PC-3 (cell line): ENCODE results near the gene NNAT. TPM values are rescaled to one million over a fixed set of nuclear protein-coding genes. Genes with fewer than 3 reads are reported as not detected.

Source experiments
- ATAC-seq: fragments of 200-7000 bp; cut with Tn5 transposase; 2 replicates; pipeline ENCODE4 v1.9.1; 2020; ENCODE audit warnings: mild to moderate bottlenecking, moderate library complexity
- BruUV-seq: library from RNA; stranded (reverse); fragments of 400-500 nt; replicated peaks from 2 replicates; lab custom pipeline; 2021; lab: Mats Ljungman, UMichigan
- CTCF ChIA-PET: fragments of 300-600 bp; sonication (Branson Sonifier 250); formaldehyde crosslinking; loops from one replicate; lab custom pipeline; 2022; ENCODE audit warnings: antibody characterized with exemption; lab: Charles Lee
- POLR2A ChIA-PET: fragments of 300-600 bp; sonication (Branson Sonifier 250); formaldehyde crosslinking; loops from one replicate; lab custom pipeline; 2022; ENCODE audit warnings: antibody characterized with exemption; ENCODE audit not compliant: unreplicated experiment; lab: Charles Lee
- DNase-seq: peaks from one replicate; pipeline ENCODE4 v3.0.0-alpha.2; 2015
- H2AFZ ChIP-seq: fragments of 300-600 bp; sonication (generic); 2 replicates; pipeline ENCODE4 v1.6.0; 2016; ENCODE audit warnings: antibody characterized with exemption, low read length
- H3F3A ChIP-seq: fragments of 300-600 bp; sonication (generic); one replicate; pipeline ENCODE4 v1.6.0; 2017; ENCODE audit warnings: antibody characterized with exemption, low read length, control low read depth, mild to moderate bottlenecking; ENCODE audit not compliant: unreplicated experiment
- H3K27ac ChIP-seq: fragments of 300-600 bp; sonication (generic); 2 replicates; pipeline ENCODE4 v1.5.1; 2016; ENCODE audit warnings: mild to moderate bottlenecking, low read length
- H3K27me3 ChIP-seq: fragments of 300-600 bp; sonication (generic); 2 replicates; pipeline ENCODE4 v1.6.1; 2016; ENCODE audit warnings: low read length, mixed read lengths
- H3K36me3 ChIP-seq: fragments of 300-600 bp; sonication (generic); 2 replicates; pipeline ENCODE4 v1.6.1; 2016; ENCODE audit warnings: low read depth, mixed run types, low read length, mixed read lengths
- H3K4me1 ChIP-seq: fragments of 300-600 bp; sonication (generic); 2 replicates; pipeline ENCODE4 v1.5.1; 2016; ENCODE audit warnings: low read length; ENCODE audit not compliant: insufficient read depth
- H3K4me2 ChIP-seq: fragments of 300-600 bp; sonication (generic); 2 replicates; pipeline ENCODE4 v1.6.0; 2016; ENCODE audit warnings: low read length
- H3K4me3 ChIP-seq: fragments of 300-600 bp; sonication (generic); 2 replicates; pipeline ENCODE4 v1.5.1; 2016; ENCODE audit warnings: mild to moderate bottlenecking, low read length, mixed read lengths
- H3K79me2 ChIP-seq: fragments of 300-600 bp; sonication (generic); 2 replicates; pipeline ENCODE4 v1.6.1; 2017; ENCODE audit warnings: low read length, mixed read lengths
- H3K9ac ChIP-seq: fragments of 300-600 bp; sonication (generic); 2 replicates; pipeline ENCODE4 v1.6.0; 2016; ENCODE audit warnings: mild to moderate bottlenecking, low read length
- H3K9me2 ChIP-seq: fragments of 300-600 bp; sonication (generic); replicated peaks from 2 replicates; pipeline ENCODE4 v1.6.1; 2016; ENCODE audit warnings: mixed run types, low read length, mixed read lengths
- H3K9me3 ChIP-seq: fragments of 300-600 bp; sonication (generic); 2 replicates; pipeline ENCODE4 v1.6.1; 2016; ENCODE audit warnings: low read length, mixed read lengths
- H4K20me1 ChIP-seq: fragments of 300-600 bp; sonication (generic); 2 replicates; pipeline ENCODE4 v1.6.1; 2016; ENCODE audit warnings: low read length, mixed read lengths
- CTCF ChIP-seq: fragments of 300-600 bp; sonication (generic); conservative IDR thresholded peaks from 2 replicates; pipeline ENCODE4 v1.5.1; 2017; ENCODE audit warnings: antibody characterized with exemption, low read depth, mild to moderate bottlenecking, low read length
- EZH2 ChIP-seq: fragments of 300-600 bp; sonication (generic); IDR thresholded peaks from one replicate; pipeline ENCODE4 v1.6.1; 2017; ENCODE audit warnings: antibody characterized with exemption, mild to moderate bottlenecking, low read length; ENCODE audit not compliant: unreplicated experiment
- EZH2phosphoT487 ChIP-seq: fragments of 300-600 bp; sonication (generic); IDR thresholded peaks from 2 replicates; pipeline ENCODE4 v1.6.1; 2018; ENCODE audit warnings: mild to moderate bottlenecking, antibody characterized with exemption, low read length, borderline replicate concordance
- intact Hi-C: fragments of 100-400 bp; cut with micrococcal nuclease; formaldehyde crosslinking; loops from 2 replicates; pipeline ENCODE4 v1.9.0; 2023
- total RNA-seq: library from RNA; depleted of rRNA; stranded (reverse); fragments of >200 nt; gene quantifications from 2 replicates; pipeline ENCODE4 v1.2.3, GENCODE V29; 2014

NNAT gene
- total RNA-seq, 1 experiment from 2014 or later: not detected

GRCh38 chr20:37556538-37556937 is 35.5 kb downstream of the NNAT start:
- ChIA-PET POLR2A (no interaction called here), CTCF (no interaction called here)
- Histone ChIP-seq H3K27ac (no peak overlapping the region), H3K9me2 (no peaks in the 10 kb centered on the region), H3K79me2 (no peaks in the 10 kb centered on the region), H3K9ac (no peak overlapping the region), H3K36me3 (no peaks in the 10 kb centered on the region), H2AFZ (no peak overlapping the region), H3F3A (no peaks in the 10 kb centered on the region), H3K27me3 (no peaks in the 10 kb centered on the region), H3K4me1 (0 out of 2 replicates have a peak, but pooled peaks cover 3% of the 10 kb centered on the region), H4K20me1 (no peaks in the 10 kb centered on the region), H3K9me3 (no peaks in the 10 kb centered on the region), H3K4me3 (no peak overlapping the region), H3K4me2 (no peak overlapping the region)
- DNase-seq (no peak), ATAC-seq (no peak)
- BruUV-seq: no TSS peak
- no peak for TF ChIP-seq CTCF
- no peak for TF ChIP-seq EZH2
- TF ChIP-seq EZH2phosphoT487: no peak
- intact Hi-C loops: no loop called here

- H2AFZ ChIP-seq: no peak overlapping the region
- CTCF ChIA-PET: no interaction called here
- TF ChIP-seq EZH2: no peak
- no peak for TF ChIP-seq CTCF
- TF ChIP-seq EZH2phosphoT487: no peak
- no peaks in the 10 kb centered on the region for H3K9me2 ChIP-seq
- H3K36me3 ChIP-seq: no peaks in the 10 kb centered on the region
- H3K79me2 ChIP-seq: no peaks in the 10 kb centered on the region
- no peak overlapping the region for H3K27ac ChIP-seq
- POLR2A ChIA-PET: no interaction called here
- ATAC-seq (no peak), DNase-seq (no peak)
- no peaks in the 10 kb centered on the region for H3K27me3 ChIP-seq
- H3K4me2 ChIP-seq: no peak overlapping the region
- intact Hi-C loops: no loop called here
- H3F3A ChIP-seq: no peaks in the 10 kb centered on the region
- no peak overlapping the region for H3K9ac ChIP-seq
- no TSS peak for BruUV-seq
- no peak overlapping the region for H3K4me3 ChIP-seq
- H3K4me1 ChIP-seq: 0 out of 2 replicates have a peak, but pooled peaks cover 3% of the 10 kb centered on the region
- no peaks in the 10 kb centered on the region for H3K9me3 ChIP-seq
- H4K20me1 ChIP-seq: no peaks in the 10 kb centered on the region
These were observed 37.3 kb downstream of the NNAT start for GRCh38 chr20:37558306-37558705.

- no peaks in the 10 kb centered on the region for H3K9me2 ChIP-seq
- no peaks in the 10 kb centered on the region for H3K27me3 ChIP-seq
- no peaks in the 10 kb centered on the region for H3K36me3 ChIP-seq
- no peaks in the 10 kb centered on the region for H3F3A ChIP-seq
- H3K4me2 ChIP-seq: no peak overlapping the region
- no peak overlapping the region for H3K9ac ChIP-seq
- H4K20me1 ChIP-seq: no peaks in the 10 kb centered on the region
- no peak for DNase-seq
- POLR2A ChIA-PET: no interaction called here
- no peak for TF ChIP-seq EZH2phosphoT487
- TF ChIP-seq CTCF: no peak
- no peak for TF ChIP-seq EZH2
- intact Hi-C loops: no loop called here
- H3K79me2 ChIP-seq: no peaks in the 10 kb centered on the region
- 0 out of 2 replicates have a peak, but pooled peaks cover 3% of the 10 kb centered on the region for H3K4me1 ChIP-seq
- H2AFZ ChIP-seq: no peak overlapping the region
- no TSS peak for BruUV-seq
- H3K27ac ChIP-seq: no peak overlapping the region
- no peak overlapping the region for H3K4me3 ChIP-seq
- CTCF ChIA-PET: no interaction called here
- H3K9me3 ChIP-seq: no peaks in the 10 kb centered on the region
- no peak for ATAC-seq
These were observed 37.7 kb downstream of the NNAT start for GRCh38 chr20:37558779-37559178.
